TTC549 (cell line): ENCODE measurements around the gene DOCK2.
"Not testable (repeated sequence)": the region's sequence is repeated elsewhere in the genome, so short reads cannot be mapped to it uniquely, and the experiment has no call there.

Experiments used
- FAIRE-seq: peaks from 2 replicates; lab custom pipeline; 2012; peaks lifted over from hg19 to GRCh38; lab: Jason Lieb, UNC

Gene DOCK2

DNA sequence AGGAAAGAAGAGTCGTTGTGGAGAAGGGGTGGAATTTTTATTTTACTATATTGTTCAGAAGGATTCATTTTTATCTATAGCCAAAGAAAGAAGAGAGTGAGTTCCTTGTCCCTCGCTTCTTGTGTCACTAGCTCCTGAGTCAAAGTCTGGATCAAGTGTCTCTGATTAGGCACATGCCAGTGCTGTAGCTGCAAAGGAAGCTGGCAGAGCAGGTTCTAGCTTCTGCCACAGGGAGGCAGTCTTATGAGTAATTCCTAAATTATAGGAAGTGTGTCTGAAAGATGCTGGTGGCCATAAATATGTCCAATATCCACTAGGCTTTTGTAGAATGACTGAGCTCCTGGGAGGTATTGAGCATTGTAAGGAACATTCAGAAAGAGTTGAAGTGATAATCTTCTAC is 84.7 kb downstream of the DOCK2 start:
- FAIRE-seq: no peak

DNA sequence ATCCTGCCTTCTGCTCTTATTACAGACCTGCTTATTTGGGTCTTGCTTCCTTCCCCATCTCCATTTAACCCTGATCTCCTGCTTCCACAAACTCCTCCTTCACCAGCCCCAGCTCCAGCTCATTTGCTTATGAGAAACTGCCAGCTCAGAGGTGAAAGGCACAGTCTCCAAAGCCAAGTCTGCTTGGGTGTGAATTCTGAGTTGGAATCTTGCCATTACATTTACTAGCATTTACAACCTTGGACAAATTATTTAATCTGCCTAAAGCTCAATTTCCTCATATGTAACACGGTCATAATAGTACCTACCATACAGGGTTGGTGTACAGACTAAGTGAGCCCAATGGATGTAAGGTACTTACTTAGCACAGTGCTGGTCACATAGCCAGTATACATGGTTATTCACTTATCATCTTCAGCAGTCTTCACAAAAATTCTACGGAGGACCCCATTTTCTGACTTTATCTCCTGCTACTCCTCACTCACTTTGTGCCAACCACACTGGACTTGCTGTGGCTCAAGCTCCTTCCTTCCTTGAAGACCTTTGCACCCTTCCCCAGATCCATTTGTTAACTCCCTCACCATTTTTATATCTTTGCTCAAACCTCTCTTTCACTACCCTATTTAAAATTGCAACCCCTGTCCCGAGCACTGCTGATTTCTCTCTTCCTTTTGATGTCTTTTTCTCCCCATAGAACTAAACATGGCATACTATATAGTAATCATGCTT is 86.2 kb downstream of the DOCK2 start:
- no peak for FAIRE-seq

DNA sequence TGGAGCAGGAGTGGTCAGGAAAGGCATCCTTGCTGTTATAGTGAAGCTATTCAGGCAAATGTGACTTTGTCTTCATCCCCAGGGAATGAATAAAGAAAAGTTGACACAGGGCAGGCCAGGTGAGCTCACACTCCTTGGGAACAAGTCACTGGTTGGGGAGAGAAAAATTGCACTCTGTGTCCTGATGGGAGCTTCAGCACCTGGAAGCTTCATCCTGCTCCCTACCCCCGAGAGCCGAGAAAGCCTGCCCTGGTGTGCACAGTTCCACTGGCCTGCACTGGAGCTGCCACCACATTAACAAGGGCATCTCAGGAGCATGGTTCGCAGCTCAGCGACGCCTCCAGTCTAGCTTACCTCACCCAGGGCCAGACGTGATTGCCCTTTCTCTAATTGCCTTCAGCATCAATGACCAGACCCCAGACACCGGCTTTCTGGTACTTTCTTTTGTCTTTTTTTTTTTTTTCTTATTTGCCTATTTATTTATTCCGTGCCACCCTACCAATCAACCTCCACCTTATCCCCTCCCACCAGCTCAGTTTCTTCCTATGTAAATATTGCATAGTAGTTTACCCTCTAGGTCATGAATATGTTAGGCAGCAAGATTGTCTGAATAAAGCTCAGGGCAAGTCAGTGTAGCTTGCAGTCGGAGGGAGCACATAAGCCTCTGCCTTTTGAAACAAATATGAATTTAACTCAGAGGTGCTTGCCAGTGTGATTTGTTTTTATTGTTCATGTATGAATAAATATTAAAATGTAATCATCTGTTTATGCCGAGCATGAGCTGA is 87.4 kb downstream of the DOCK2 start:
- FAIRE-seq: no peak

DNA sequence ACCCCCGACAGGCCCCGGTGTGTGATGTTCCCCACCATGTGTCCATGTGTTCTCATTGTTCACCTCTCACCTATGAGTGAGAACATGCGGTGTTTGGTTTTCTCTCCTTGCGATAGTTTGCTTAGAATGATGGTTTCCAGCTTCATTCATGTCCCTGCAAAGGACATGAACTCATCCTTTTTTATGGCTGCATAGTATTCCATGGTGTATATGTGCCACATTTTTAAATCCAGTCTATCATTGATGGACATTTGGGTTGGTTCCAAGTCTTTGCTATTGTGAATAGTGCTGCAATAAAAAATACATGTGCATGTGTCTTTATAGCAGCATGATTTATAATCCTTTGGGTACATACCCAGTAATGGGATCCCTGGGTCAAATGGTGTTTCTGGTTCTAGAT is 88.6 kb downstream of the DOCK2 start:
- not testable (repeated sequence) for FAIRE-seq

DNA sequence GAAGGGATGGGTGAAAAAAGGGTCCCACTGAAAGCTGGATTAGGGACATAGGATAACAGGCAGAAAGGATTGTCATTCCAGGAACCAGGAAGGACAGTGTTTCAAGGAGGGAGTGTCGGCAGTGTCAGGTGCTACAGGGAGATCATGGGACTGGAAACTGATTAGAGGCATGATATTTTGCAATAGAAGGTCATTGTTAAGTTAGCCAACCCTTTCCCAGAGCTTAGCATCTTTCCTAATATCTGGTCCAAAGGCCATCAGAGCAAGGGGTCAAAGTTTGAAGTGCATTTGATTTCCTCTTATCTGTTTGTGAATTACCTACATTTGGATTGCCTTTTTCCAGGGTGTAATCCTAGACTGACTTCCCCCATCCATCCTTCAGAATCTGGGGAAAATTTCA is 91.3 kb downstream of the DOCK2 start:
- no peak for FAIRE-seq

DNA sequence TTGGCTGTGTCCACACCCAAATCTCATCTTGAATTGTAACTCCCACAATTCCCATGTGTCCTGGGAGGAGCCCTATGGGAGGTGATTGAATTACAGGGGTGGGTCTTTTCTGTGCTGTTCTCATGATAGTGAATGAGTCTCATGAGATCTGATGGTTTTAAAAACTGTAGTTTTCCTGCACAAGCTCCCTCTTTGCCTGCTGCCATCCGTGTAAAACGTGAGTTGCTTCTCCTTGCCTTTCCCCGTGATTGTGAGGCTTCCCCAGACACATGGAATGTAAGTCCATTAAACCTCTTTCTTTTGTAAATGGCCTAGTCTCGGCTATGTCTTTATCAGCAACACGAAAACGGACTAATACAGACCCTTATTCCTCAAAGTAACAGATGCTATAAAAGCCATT is 94.1 kb downstream of the DOCK2 start:
- FAIRE-seq: no peak

DNA sequence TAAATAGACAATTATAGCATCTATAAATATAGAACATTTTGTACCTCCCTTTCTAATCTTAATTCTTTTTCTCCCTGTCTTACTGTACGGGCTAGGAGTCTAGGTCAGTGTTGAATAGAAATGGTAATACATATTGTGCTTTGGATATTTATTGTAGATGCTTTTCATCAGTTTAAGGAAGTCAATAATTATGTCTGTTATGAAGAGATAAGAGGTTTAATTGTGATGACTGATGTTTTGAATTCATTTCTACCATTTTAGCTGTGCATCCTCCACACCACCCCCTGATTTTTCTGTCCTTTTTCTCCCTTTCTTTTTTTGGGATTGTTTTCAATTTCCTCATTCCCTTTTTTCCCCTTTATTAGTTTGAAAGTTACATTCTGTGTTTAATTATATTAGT is 95.8 kb downstream of the DOCK2 start:
- no peak for FAIRE-seq

DNA sequence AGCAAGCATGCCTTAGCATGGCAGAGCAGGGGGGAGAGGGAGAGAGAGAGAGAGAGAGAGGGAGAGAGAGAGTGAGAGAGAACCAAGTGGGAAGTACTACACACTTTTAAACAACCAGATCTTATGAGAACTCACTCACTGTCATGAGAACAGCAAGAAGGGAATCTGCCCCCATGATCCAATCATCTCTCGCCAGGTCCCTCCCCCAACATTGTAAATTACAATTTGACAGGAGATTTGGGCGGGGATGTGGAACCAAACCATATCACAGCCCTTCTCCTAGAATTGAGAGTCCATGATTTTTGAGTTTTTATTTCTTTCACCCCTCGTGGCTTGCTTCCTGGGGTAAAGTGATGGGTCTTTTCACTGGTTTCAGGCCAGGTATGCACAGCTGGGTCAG is 98.8 kb downstream of the DOCK2 start:
- no peak for FAIRE-seq

DNA sequence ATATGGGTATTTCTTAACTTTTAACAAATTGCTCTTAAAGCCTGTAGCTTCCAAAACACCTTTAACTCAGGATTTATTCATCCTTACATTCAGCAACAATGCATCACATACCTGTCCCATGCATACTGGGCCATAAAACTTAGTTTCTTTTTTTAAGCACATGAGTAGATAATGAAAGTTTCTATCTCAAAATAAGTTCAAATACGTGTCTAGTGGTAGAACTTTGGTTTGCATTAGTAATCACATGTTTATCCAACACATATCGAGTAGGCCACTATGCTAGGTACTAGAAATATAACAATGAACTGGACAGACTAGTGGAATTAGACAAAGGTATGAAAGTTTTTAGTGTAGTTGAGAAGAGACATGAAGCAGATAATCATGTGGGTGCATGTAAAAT is 99.6 kb downstream of the DOCK2 start:
- no peak for FAIRE-seq

DNA sequence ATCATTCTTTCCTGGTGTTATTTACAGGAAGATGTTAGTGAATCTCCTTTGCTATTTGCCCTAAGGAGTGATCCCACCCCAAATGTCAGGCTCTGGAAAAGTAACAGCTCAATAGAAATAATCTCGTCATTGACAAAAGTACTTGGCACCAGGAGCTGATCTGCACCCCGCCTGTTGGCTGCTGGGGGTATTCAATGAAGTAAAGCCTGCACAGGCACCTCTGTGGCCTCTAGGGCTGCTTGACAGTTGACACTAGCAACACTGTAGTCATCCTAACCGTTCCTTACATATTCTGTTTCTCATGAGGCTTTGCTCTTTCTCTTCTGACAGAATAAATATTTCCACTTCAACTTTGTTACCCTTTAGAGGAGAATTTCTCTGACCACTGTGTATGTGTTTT is 103.4 kb downstream of the DOCK2 start:
- FAIRE-seq: no peak

DNA sequence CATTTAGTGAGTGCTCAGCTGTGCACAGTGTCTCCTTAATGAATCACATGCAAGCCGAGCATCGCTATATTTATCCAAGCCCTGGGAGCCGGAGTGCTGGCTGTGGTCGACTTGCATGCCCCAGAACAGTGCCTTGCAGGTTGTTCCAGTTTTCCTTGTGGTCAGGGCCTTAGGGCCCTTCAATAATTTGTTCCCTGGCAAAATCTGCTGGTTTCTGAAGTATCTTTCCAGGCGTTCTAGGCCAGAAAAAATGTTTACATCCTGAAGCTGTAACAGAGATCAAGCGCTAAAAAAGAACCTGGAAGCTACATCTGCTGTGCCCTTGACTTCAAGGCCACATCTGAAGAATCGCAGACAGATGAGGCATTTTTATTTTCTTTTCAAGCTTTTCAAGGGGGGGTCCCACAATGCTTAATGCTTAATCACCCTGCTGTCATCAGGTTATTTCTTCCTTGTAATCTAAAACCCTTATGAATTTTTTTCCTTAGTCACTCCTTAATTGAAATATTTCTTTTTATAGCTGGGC is 105.8 kb downstream of the DOCK2 start:
- FAIRE-seq: no peak

DNA sequence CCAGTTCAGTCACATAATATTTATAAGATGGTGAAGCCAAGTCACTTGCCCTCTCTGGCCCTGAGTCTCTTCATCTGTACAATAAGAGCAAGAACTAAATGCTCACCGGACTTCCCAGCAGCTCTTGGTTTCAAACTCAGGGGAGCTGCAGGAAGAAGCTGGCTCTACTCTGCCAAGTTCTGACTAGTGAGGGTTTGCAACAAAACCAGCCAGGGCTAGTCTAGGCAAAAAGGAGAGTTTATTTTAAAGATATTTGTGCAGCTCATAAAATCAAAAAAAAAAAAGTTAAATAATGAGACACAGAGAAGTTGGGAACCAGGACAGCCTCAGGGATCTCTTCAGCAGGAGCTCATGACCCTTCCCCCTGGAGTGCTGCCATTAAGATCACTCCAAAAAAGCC is 107.3 kb downstream of the DOCK2 start:
- FAIRE-seq: no peak

DNA sequence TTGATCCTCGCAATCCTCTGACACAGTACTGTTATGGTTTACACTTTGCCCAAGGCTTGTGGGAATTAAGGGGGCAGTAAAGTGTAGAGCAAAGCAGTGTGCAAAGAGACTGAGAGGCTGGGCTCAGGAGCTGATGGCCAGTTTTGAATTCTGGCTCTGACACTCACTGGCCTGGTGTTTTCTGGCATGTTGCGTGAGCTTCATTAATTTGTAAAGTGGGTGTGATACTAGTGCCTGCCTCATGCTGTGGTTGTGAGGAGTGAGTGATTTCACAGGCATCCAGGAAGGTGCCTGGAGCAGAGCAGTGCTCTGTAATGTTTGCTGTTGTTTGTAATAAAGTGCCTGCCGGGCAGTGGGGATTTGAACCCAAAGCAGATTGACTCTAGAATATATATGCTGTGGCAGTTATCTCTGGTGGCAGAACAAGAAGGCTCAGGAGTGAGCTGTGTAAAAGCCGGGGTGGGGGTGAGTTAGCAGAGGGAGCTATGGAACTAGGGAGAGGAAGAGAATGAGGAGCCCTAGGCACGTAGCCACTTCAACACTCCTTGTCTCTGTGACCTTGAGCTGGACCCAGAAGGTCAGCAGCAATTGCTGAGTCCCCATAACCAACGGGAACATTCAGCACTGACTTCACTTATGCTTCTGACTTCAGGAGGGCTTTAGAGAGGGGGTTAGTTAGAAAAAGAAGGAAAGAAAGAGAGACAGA is 108.5 kb downstream of the DOCK2 start:
- FAIRE-seq: no peak

DNA sequence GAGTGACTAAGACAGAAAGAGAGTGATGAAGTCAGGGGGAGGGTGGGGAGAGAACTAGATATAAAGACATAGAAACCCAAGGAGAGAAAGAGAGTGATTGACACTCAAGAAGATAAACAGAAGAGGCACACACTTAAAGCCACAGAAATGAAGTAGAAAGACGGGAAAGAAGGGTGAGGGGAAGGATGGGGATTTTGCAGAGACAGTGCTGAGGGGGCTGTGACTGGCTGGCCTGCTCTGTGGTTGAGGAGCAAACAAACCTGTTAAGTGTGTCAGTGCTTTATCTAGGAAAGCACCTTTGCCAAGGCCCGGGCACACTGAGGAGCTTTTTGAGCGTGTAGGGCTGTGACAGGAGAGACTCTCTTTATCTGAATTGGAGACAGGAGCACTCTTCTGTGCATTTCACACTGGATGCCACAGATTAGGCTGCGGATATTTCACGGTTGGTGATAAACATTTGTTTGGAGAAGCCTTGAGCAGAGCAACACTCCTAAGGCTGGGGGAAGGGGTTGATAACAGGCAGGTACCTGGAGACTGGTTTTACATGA is 109.1 kb downstream of the DOCK2 start:
- no peak for FAIRE-seq

DNA sequence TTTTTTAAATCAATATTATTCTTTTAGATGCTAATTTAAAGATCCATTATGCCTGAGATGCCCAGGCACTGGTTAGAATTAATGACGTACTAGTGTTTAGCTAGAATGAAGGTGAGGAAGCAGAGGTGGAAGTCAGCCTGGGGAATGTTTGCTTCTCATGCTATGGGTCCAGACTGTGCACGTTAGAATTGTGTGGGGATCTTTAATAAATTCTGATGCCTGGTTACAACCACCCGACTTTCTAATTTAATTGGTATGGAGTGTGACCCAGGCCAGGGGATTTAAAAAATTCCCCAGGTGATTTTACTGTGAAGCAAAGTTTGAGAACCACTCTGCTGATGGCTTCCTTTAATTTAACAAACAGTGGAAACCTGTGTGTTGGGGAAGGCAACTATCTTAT is 111.1 kb downstream of the DOCK2 start:
- no peak for FAIRE-seq

DNA sequence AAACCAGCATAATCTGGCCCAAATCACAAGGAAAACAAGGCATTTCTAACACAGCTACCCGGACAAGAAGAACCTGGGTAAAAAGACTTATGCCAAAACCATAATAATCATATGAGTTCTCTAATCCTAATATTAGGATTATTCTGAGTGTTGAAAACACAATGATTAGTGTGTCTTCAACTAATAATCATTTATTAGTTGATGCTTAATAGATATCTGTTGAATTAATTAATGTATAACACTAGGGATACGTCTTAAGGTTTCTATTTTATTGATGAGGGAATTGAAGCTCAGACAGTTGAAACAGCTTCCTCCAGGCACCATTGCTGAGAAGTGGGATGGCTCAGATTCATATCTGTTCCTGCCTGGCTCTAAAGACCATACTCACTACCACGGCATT is 112.2 kb downstream of the DOCK2 start:
- no peak for FAIRE-seq

DNA sequence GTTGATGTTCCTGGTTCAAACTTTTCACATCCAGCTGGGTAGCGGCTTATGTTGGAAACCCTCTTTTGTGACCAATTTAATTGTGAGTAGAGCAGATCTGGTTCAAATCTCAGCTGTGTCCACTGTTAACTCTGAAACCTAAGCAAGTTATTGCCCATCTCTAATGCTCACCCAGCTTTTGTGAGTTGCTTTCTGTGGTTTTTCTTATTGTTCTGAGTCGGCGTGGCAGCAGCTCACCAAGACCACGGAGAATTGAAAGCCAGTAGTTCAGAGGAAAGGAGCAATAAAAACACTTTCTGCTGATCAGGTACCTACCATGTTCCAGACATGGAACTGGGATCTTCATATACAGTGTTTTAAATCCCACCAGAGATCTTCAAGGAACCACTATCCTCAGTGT is 114.4 kb downstream of the DOCK2 start:
- FAIRE-seq: no peak

DNA sequence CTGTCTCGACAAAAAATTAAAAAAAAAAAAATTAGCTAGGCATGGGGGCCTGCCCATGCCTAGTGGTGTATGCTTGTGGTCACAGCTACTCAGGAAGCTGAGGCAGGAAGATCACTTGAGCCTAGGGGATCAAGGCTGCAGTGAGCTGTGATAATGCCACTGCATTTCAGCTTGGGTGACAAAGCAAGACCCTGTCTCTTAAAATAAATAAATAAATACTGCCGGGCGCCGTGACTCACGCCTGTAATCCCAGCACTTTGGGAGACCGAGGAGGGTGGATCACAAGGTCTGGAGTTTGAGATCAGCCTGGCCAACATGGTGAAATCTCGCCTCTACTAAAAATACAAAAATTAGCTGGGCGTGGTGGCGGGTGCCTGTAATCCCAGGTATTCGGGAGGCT is 115.5 kb downstream of the DOCK2 start:
- not testable (repeated sequence) for FAIRE-seq

DNA sequence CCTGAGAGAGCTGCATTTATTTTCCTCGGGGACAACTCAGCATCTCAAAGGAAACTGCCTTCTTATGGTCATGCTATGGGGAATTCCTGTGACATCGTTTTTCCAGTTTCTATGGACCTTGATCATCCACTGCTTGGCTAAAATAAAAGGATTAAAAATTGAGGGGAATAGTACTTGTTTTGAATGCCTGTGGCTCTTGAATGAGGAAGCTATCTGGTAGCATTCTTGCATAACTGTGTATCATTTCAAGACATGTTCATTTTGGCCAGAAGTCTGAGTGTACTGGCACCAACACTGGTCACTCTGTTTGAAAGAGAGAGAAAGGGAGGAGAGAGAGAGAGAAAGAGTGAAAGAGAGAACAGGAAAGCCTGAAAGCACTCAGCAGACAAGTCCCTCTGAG is 116.7 kb downstream of the DOCK2 start:
- no peak for FAIRE-seq

DNA sequence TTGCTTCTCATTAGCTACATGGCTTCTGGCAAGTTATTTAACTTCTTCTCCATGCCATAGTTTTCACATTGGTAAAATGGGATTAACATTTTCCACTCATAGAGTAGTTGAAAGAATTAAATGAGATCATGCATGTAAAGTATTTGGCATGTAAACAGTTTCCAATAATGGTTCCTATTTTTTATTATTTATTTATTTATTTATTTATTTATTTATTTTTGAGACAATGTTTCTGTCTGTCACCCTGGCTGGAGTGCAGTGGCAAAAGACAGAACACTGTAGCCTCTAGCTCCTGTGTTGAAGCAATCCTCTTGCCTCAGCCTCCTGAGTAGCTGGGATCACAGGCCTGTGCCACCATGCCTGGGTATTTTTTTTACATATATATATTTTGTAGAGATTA is 117.7 kb downstream of the DOCK2 start:
- no peak for FAIRE-seq

DNA sequence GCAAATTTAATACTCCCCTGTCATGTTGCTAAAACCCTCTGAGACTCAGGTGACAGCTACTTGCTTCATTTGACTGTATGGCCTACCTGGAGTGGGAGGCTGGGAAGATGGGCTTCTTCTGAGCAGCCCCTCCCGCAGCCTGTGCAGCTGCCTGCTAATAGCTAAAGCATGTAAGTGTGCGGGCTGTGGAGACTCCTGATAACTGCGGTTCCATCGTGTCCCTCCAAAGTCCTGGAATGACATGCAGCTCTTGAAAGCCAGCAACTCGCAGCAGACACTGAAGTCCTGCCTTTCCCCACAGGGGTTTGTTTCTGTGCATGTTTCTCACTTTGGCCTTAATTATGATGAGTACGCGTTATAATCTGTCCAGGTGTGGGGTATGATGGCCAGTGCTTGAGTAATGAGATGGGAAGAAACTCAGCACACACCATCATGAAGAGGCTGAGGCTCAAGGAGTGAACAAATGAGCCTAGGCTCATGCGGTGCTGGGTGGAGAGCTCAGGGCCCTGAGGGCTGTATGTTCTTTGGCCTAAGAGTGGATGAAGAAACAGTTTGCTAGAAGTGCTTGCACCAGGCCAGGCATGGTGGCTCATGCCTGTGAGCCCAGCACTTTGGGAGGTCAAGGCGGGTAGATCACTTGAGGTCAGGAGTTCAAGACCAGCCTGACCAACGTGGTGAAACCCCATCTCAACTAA is 119.1 kb downstream of the DOCK2 start:
- no peak for FAIRE-seq

DNA sequence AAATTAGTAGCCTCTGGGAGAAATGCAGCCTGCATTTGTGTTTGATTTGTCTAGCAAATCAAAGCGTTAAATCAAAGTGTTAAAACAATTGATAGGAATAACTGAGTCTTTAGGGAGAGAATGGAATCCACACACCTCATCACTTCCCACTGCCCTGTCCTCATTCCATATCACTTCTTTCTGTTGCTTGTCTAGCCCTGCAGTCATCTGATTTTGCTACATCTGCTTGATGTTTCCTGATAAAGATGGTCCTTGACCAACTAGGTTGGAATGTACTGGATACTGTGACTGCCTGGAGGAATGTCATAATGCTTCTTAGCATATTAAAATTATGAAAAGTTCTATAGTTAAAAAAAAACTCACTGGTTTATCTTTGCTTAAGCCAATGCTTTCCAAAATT is 119.9 kb downstream of the DOCK2 start:
- no peak for FAIRE-seq
